ENCODE data around the gene RXYLT1.
"Not testable (repeated sequence)": the region's sequence is repeated elsewhere in the genome, so short reads cannot be mapped to it uniquely, and the experiment has no call there.

RXYLT1 gene

GRCh38 chr12:63779498-63780481 is at the start of gene RXYLT1:
RXYLT1 (plus strand) TSS chr12:63779909; CDS start chr12:63779961, 52 bp downstream.
- peak; percentile 64 for FAIRE-seq
- peak; percentile 80 for TF ChIP-seq POLR2A (IDR thresholded peaks at IDR 0.05; ENCODE audit: low read depth, low read length)

GRCh38 chr12:63732779-63733178 is 46.9 kb upstream of the RXYLT1 start:
- FAIRE-seq, result not testable (repeated sequence)

More at GRCh38 chr12:63779498-63780481, at the start of gene RXYLT1:
- peak; percentile 90 for DNase-seq (ENCODE audit: insufficient read length, low spot score)

GRCh38 chr12:63733585-63733984 is 46.1 kb upstream of the RXYLT1 start:
- FAIRE-seq, result not testable (repeated sequence)

More at GRCh38 chr12:63732779-63733178, 46.9 kb upstream of the RXYLT1 start:
- not testable (repeated sequence) for DNase-seq (ENCODE audit: insufficient read length, low spot score)

GRCh38 chr12:63740551-63740950 is 39.2 kb upstream of the RXYLT1 start:
- FAIRE-seq, result not testable (repeated sequence)

More at GRCh38 chr12:63733585-63733984, 46.1 kb upstream of the RXYLT1 start:
- DNase-seq (ENCODE audit: insufficient read length, low spot score), result not testable (repeated sequence)

GRCh38 chr12:63741431-63741830 is 38.3 kb upstream of the RXYLT1 start:
- not testable (repeated sequence) for DNase-seq (ENCODE audit: insufficient read length, low spot score); FAIRE-seq

More at GRCh38 chr12:63740551-63740950, 39.2 kb upstream of the RXYLT1 start:
- DNase-seq (ENCODE audit: insufficient read length, low spot score), result not testable (repeated sequence)

GRCh38 chr12:63744110-63744509 is 35.6 kb upstream of the RXYLT1 start:
- DNase-seq (ENCODE audit: insufficient read length, low spot score); FAIRE-seq: not testable (repeated sequence)

GRCh38 chr12:63746470-63746869 is 33.2 kb upstream of the RXYLT1 start:
- not testable (repeated sequence) for FAIRE-seq; DNase-seq (ENCODE audit: insufficient read length, low spot score)

- not testable (repeated sequence) for FAIRE-seq; DNase-seq (ENCODE audit: insufficient read length, low spot score)
These were observed 32.6 kb upstream of the RXYLT1 start for GRCh38 chr12:63747136-63747535.

- DNase-seq (ENCODE audit: insufficient read length, low spot score) (no peak), FAIRE-seq (no peak)
- no peak for TF ChIP-seq POLR2A (IDR thresholded peaks at IDR 0.05; ENCODE audit: low read depth, low read length)
These were observed 32.2 kb upstream of the RXYLT1 start for GRCh38 chr12:63747553-63747952.

GRCh38 chr12:63752283-63752682 is 27.4 kb upstream of the RXYLT1 start:
- DNase-seq (ENCODE audit: insufficient read length, low spot score) (no peak), FAIRE-seq (no peak)
- no peak for TF ChIP-seq POLR2A (IDR thresholded peaks at IDR 0.05; ENCODE audit: low read depth, low read length)

- FAIRE-seq (no peak), DNase-seq (ENCODE audit: insufficient read length, low spot score) (no peak)
- no peak for TF ChIP-seq POLR2A (IDR thresholded peaks at IDR 0.05; ENCODE audit: low read depth, low read length)
These were observed 26.9 kb upstream of the RXYLT1 start for GRCh38 chr12:63752841-63753240.

- DNase-seq (ENCODE audit: insufficient read length, low spot score) (no peak), FAIRE-seq (no peak)
- TF ChIP-seq POLR2A (IDR thresholded peaks at IDR 0.05; ENCODE audit: low read depth, low read length), result no peak
These were observed 26.0 kb upstream of the RXYLT1 start for GRCh38 chr12:63753743-63754142.

GRCh38 chr12:63764481-63764880 is 15.2 kb upstream of the RXYLT1 start:
- TF ChIP-seq POLR2A (IDR thresholded peaks at IDR 0.05; ENCODE audit: low read depth, low read length), result no peak
- DNase-seq (ENCODE audit: insufficient read length, low spot score) (no peak), FAIRE-seq (no peak)

- no peak for TF ChIP-seq POLR2A (IDR thresholded peaks at IDR 0.05; ENCODE audit: low read depth, low read length)
- FAIRE-seq, result no peak
- no peak for DNase-seq (ENCODE audit: insufficient read length, low spot score)
These were observed 13.2 kb upstream of the RXYLT1 start for GRCh38 chr12:63766498-63766897.

GRCh38 chr12:63770375-63770774 is 9.3 kb upstream of the RXYLT1 start:
- no peak for FAIRE-seq

More at GRCh38 chr12:63770375-63770774, 9.3 kb upstream of the RXYLT1 start:
- DNase-seq (ENCODE audit: insufficient read length, low spot score), result no peak
- TF ChIP-seq POLR2A (IDR thresholded peaks at IDR 0.05; ENCODE audit: low read depth, low read length), result no peak

Measured in H54 (cell line).